ENCODE results near the gene CELF4.

The CELF4 gene

GRCh38 chr18:37471637-37472036 lies 94.0 kb downstream of the CELF4 start:
- Histone ChIP-seq H3K27me3 (ENCODE audit: insufficient read depth, low read length, poor library complexity) (no peaks in the 10 kb centered on the region), H3K4me2 (ENCODE audit: insufficient read depth, low read length) (no peak overlapping the region)
- no peak for DNase-seq

GRCh38 chr18:37470986-37471385 lies 94.6 kb downstream of the CELF4 start:
- DNase-seq (no peak), ATAC-seq (ENCODE audit: insufficient read depth, low read depth) (no peak)
- H3K27ac ChIP-seq (ENCODE audit: low read length), result no peak overlapping the region
- H3K9me3 ChIP-seq (ENCODE audit: insufficient read depth, low read length, severe bottlenecking), result no peaks in the 10 kb centered on the region
- H2AFZ ChIP-seq (ENCODE audit: low read depth, low read length), result no peak overlapping the region
- H3K36me3 ChIP-seq (ENCODE audit: insufficient read depth, low read length), result no peaks in the 10 kb centered on the region
- TF ChIP-seq EZH2 (IDR thresholded peaks at IDR 0.05; ENCODE audit: borderline replicate concordance, low read depth, low read length, severe bottlenecking) (no peak), CTCF (IDR thresholded peaks at IDR 0.05; ENCODE audit: borderline replicate concordance, extremely low read depth, low read length, poor library complexity, severe bottlenecking) (no peak)
- H3K27me3 ChIP-seq (ENCODE audit: insufficient read depth, low read length, poor library complexity), result no peaks in the 10 kb centered on the region
- H3K4me1 ChIP-seq (ENCODE audit: insufficient read depth, low read length), result no peaks in the 10 kb centered on the region
- H3K79me2 ChIP-seq (ENCODE audit: insufficient read depth, low read length), result no peaks in the 10 kb centered on the region
- no peak overlapping the region for H3K4me2 ChIP-seq (ENCODE audit: insufficient read depth, low read length)
- H3K9ac ChIP-seq (ENCODE audit: low read depth, low read length), result no peak overlapping the region
- no peak overlapping the region for H3K4me3 ChIP-seq (ENCODE audit: low read depth in 1 of 2, low read length in 2 of 2)
- no peaks in the 10 kb centered on the region for H4K20me1 ChIP-seq (ENCODE audit: insufficient read depth, low read length)

More at GRCh38 chr18:37471637-37472036, 94.0 kb downstream of the CELF4 start:
- no peak overlapping the region for H3K9ac ChIP-seq (ENCODE audit: low read depth, low read length)
- H4K20me1 ChIP-seq (ENCODE audit: insufficient read depth, low read length), result no peaks in the 10 kb centered on the region
- TF ChIP-seq EZH2 (IDR thresholded peaks at IDR 0.05; ENCODE audit: borderline replicate concordance, low read depth, low read length, severe bottlenecking), result no peak
- TF ChIP-seq CTCF (IDR thresholded peaks at IDR 0.05; ENCODE audit: borderline replicate concordance, extremely low read depth, low read length, poor library complexity, severe bottlenecking), result no peak
- ATAC-seq (ENCODE audit: insufficient read depth, low read depth), result no peak
- H3K4me1 ChIP-seq (ENCODE audit: insufficient read depth, low read length), result no peaks in the 10 kb centered on the region
- no peak overlapping the region for H3K27ac ChIP-seq (ENCODE audit: low read length)
- no peak overlapping the region for H3K4me3 ChIP-seq (ENCODE audit: low read depth in 1 of 2, low read length in 2 of 2)
- no peak overlapping the region for H2AFZ ChIP-seq (ENCODE audit: low read depth, low read length)
- no peaks in the 10 kb centered on the region for H3K36me3 ChIP-seq (ENCODE audit: insufficient read depth, low read length)
- H3K79me2 ChIP-seq (ENCODE audit: insufficient read depth, low read length), result no peaks in the 10 kb centered on the region
- H3K9me3 ChIP-seq (ENCODE audit: insufficient read depth, low read length, severe bottlenecking), result no peaks in the 10 kb centered on the region

- H3K4me2 ChIP-seq (ENCODE audit: insufficient read depth, low read length), result no peak overlapping the region
- no peak for ATAC-seq (ENCODE audit: insufficient read depth, low read depth)
Measured at GRCh38 chr18:37467002-37467662, 98.5 kb downstream of the CELF4 start.

More at GRCh38 chr18:37467002-37467662, 98.5 kb downstream of the CELF4 start:
- H2AFZ ChIP-seq (ENCODE audit: low read depth, low read length), result no peak overlapping the region
- TF ChIP-seq CTCF (IDR thresholded peaks at IDR 0.05; ENCODE audit: borderline replicate concordance, extremely low read depth, low read length, poor library complexity, severe bottlenecking), result no peak
- no peak for TF ChIP-seq EZH2 (IDR thresholded peaks at IDR 0.05; ENCODE audit: borderline replicate concordance, low read depth, low read length, severe bottlenecking)
- H3K27ac ChIP-seq (ENCODE audit: low read length), result no peak overlapping the region
- no peak overlapping the region for H3K4me3 ChIP-seq (ENCODE audit: low read depth in 1 of 2, low read length in 2 of 2)
- no peaks in the 10 kb centered on the region for H3K27me3 ChIP-seq (ENCODE audit: insufficient read depth, low read length, poor library complexity)
- H3K36me3 ChIP-seq (ENCODE audit: insufficient read depth, low read length), result no peaks in the 10 kb centered on the region
- no peaks in the 10 kb centered on the region for H3K4me1 ChIP-seq (ENCODE audit: insufficient read depth, low read length)
- H3K79me2 ChIP-seq (ENCODE audit: insufficient read depth, low read length), result no peaks in the 10 kb centered on the region
- no peaks in the 10 kb centered on the region for H3K9me3 ChIP-seq (ENCODE audit: insufficient read depth, low read length, severe bottlenecking)
- H4K20me1 ChIP-seq (ENCODE audit: insufficient read depth, low read length), result no peaks in the 10 kb centered on the region
- DNase-seq, result no peak
- no peak overlapping the region for H3K9ac ChIP-seq (ENCODE audit: low read depth, low read length)

Data from DND-41 (cell line).